ENCODE data around the gene SYNRG. TPM values are rescaled to one million over a fixed set of nuclear protein-coding genes. Genes with fewer than 3 reads are reported as not detected.

SYNRG gene
- total and polyA plus RNA-seq, 2 of the 13 experiments (the other 11 are each of a cell fraction or from before 2014, with no cell fraction given) = 7.3 to 8.7 TPM

- intact Hi-C loops (cut with micrococcal nuclease; ENCODE audit: unreplicated experiment) = no loop called here
- ATAC-seq = no peak
- no peak for DNase-seq (ENCODE audit: low spot score)
- POLR2A ChIA-PET = no interaction called here
- WGBS (ENCODE audit: low lambda C conversion rate) = 98% methylated on average over 3 of the region's 3 CpGs
- H4K20me1 ChIP-seq (ENCODE audit: insufficient read depth, low read length) = no peaks in the 10 kb centered on the region
- no peaks in the 10 kb centered on the region for H3K9me3 ChIP-seq (ENCODE audit: low read length)
- CTCF ChIA-PET (ENCODE audit: low intra/inter-chr PET ratio, low total read pairs) = no interaction called here
- H3K36me3 ChIP-seq (replicated peaks in 1 of 2; ENCODE audit: control insufficient read depth in 1 of 2, insufficient read depth in 2 of 2, low read length in 2 of 2) = peaks cover 19 to 38% of the 10 kb centered on the region in 2 experiments
- no peak overlapping the region for H3K9ac ChIP-seq (ENCODE audit: insufficient read depth, low read depth, low read length)
- in situ Hi-C loops (cut with HindIII; ENCODE audit: extremely low pct_ligation_motif_present, low pct_unique_long_range_greater_than_20kb) = no loop called here
- H3K4me2 ChIP-seq (ENCODE audit: low read depth, low read length) = no peak overlapping the region
- no peak overlapping the region for H3K27ac ChIP-seq (ENCODE audit: extremely low read length, insufficient read depth, low read length)
- no peaks in the 10 kb centered on the region for H3K4me1 ChIP-seq (ENCODE audit: insufficient read depth, low read length)
- no peaks in the 10 kb centered on the region for H3K27me3 ChIP-seq (ENCODE audit: control insufficient read depth in 1 of 2, insufficient read depth in 2 of 2, low read length in 2 of 2)
- BruUV-seq (replicated peaks) = no TSS peak
- no peak for TF ChIP-seq ZNF558 (CRISPR knock-in tag; IDR thresholded peaks at IDR 0.05; ENCODE audit: borderline replicate concordance)
- TF ChIP-seq SIX1 (CRISPR knock-in tag; IDR thresholded peaks at IDR 0.05; ENCODE audit: borderline replicate concordance) = no peak
- TF ChIP-seq ZBTB25 (CRISPR knock-in tag; IDR thresholded peaks at IDR 0.05) = no peak
- no peak for TF ChIP-seq SMARCE1 (IDR thresholded peaks at IDR 0.05; ENCODE audit: borderline replicate concordance)
- TF ChIP-seq AFF4 (CRISPR knock-in tag; IDR thresholded peaks at IDR 0.05) = no peak
- TF ChIP-seq E2F5 (CRISPR knock-in tag; conservative IDR thresholded peaks at IDR 0.05) = no peak
- no peak for TF ChIP-seq RELA (CRISPR knock-in tag; IDR thresholded peaks at IDR 0.05)
- TF ChIP-seq ZNF746 (CRISPR knock-in tag; IDR thresholded peaks at IDR 0.05) = no peak
- no peaks in the 10 kb centered on the region for H3K79me2 ChIP-seq (ENCODE audit: insufficient read depth, low read length)
- no peak for FAIRE-seq
- H3K4me3 ChIP-seq (replicated peaks in 1 of 3; ENCODE audit: insufficient read depth in 1 of 3, low read depth in 2 of 3, low read length in 3 of 3) = no peak overlapping the region
- H2AFZ ChIP-seq (ENCODE audit: low read length) = no peak overlapping the region
Measured at GRCh38 chr17:37532756-37533155, 76.5 kb downstream of the SYNRG start.

Data from HepG2 (cell line).